SU-DHL-6 (cell line): Measurements from ENCODE around the gene CS.

Experiments used
- CTCF ChIP-seq: fragments of 200-600 bp; sonication (generic); IDR thresholded peaks from one replicate; pipeline ENCODE4 v1.5.1; 2017; ENCODE audit warnings: antibody characterized with exemption, mild to moderate bottlenecking, low read length, moderate library complexity; ENCODE audit not compliant: insufficient read depth, poor library complexity, severe bottlenecking
- EZH2phosphoT487 ChIP-seq: fragments of 200-600 bp; sonication (generic), shearing (Covaris generic); conservative IDR thresholded peaks from 2 replicates; pipeline ENCODE4 v1.6.1; 2018; ENCODE audit warnings: mild to moderate bottlenecking, antibody characterized with exemption, low read length, moderate library complexity, mixed read lengths

GRCh38 chr12:56257491-56258067, 42.6 kb downstream of the CS start:
- no peak for TF ChIP-seq CTCF
- no peak for TF ChIP-seq EZH2phosphoT487
